Keratinocyte (primary cell): ENCODE data around the gene CLEC9A. TPM values are rescaled to one million over a fixed set of nuclear protein-coding genes. Genes with fewer than 3 reads are reported as not detected.

ENCODE experiments used
- DNase-seq: peaks from one replicate; pipeline ENCODE4 v3.0.0-alpha.2; 2011; ENCODE audit warnings: low read depth, missing footprints, low spot score
- FAIRE-seq: peaks from 2 replicates; lab custom pipeline; 2011; peaks lifted over from hg19 to GRCh38; lab: Jason Lieb, UNC
- H2AFZ ChIP-seq: 2 replicates; pipeline ENCODE4 v1.6.0; 2012; ENCODE audit warnings: low read length, control low read depth, inconsistent platforms; ENCODE audit not compliant: control insufficient read depth
- H3K27ac ChIP-seq: 2 replicates; pipeline ENCODE4 v1.5.1; 2011; ENCODE audit warnings: low read length; ENCODE audit not compliant: control insufficient read depth, insufficient read depth
- H3K27me3 ChIP-seq: 3 replicates; pipeline ENCODE4 v1.6.0; 2011; ENCODE audit warnings: low read length; ENCODE audit not compliant: control insufficient read depth, insufficient read depth; ENCODE audit errors: extremely low read depth
- H3K36me3 ChIP-seq, 2 experiments: 2 replicates in 1 of 2; 3 replicates in 1 of 2; pipeline ENCODE4 v1.5.1; 2011; ENCODE audit warnings: low read length in 2 of 2, mild to moderate bottlenecking in 1 of 2; ENCODE audit not compliant: control insufficient read depth in 2 of 2, insufficient read depth in 2 of 2; ENCODE audit errors: extremely low read depth in 1 of 2
- H3K4me1 ChIP-seq: 3 replicates; pipeline ENCODE4 v1.5.1; 2011; ENCODE audit warnings: low read length; ENCODE audit not compliant: control insufficient read depth, insufficient read depth; ENCODE audit errors: extremely low read depth
- H3K4me2 ChIP-seq: 3 replicates; pipeline ENCODE4 v1.6.0; 2011; ENCODE audit warnings: low read depth, low read length; ENCODE audit not compliant: control insufficient read depth, insufficient read depth; ENCODE audit errors: extremely low read depth
- H3K4me3 ChIP-seq, 3 experiments: fragments of 200-600 bp in 1 of 3; sonication (generic) in 1 of 3; 2 replicates in 2 of 3; 3 replicates in 1 of 3; pipeline ENCODE4 v1.5.1; 2011 to 2016; ENCODE audit warnings: low read length in 3 of 3, mild to moderate bottlenecking in 3 of 3, control low read depth in 2 of 3, inconsistent platforms in 1 of 3, low read depth in 1 of 3, mixed read lengths in 1 of 3, mixed run types in 1 of 3, moderate library complexity in 1 of 3; ENCODE audit not compliant: control insufficient read depth in 2 of 3, insufficient read depth in 2 of 3; ENCODE audit errors: extremely low read depth in 1 of 3
- H3K79me2 ChIP-seq: 2 replicates; pipeline ENCODE4 v1.6.0; 2012; ENCODE audit warnings: low read length; ENCODE audit not compliant: control insufficient read depth, insufficient read depth
- H3K9ac ChIP-seq: 3 replicates; pipeline ENCODE4 v1.6.0; 2011; ENCODE audit warnings: low read length; ENCODE audit not compliant: control insufficient read depth, insufficient read depth; ENCODE audit errors: extremely low read depth
- H3K9me1 ChIP-seq: 3 replicates; pipeline ENCODE4 v1.6.0; 2011; ENCODE audit warnings: low read length; ENCODE audit not compliant: control insufficient read depth, insufficient read depth; ENCODE audit errors: extremely low read depth
- H3K9me3 ChIP-seq: 2 replicates; pipeline ENCODE4 v1.5.1; 2012; ENCODE audit warnings: low read depth, low read length; ENCODE audit not compliant: control insufficient read depth
- H4K20me1 ChIP-seq: 3 replicates; pipeline ENCODE4 v1.6.0; 2011; ENCODE audit warnings: low read length; ENCODE audit not compliant: control insufficient read depth, insufficient read depth; ENCODE audit errors: extremely low read depth
- EZH2 ChIP-seq: IDR thresholded peaks from one replicate; pipeline ENCODE4 v1.6.1; 2012; ENCODE audit warnings: inconsistent platforms, mild to moderate bottlenecking, low read length, moderate library complexity
- dilution Hi-C: fragments of 300-500 bp; cut with MboI; formaldehyde crosslinking; loops from one replicate; pipeline ENCODE4 v1.7.0; 2020; ENCODE audit warnings: low sequenced_read_pairs; ENCODE audit not compliant: extremely low pct_ligation_motif_present
- polyA plus RNA-seq, 5 experiments: library from polyadenylated mRNA; depleted of rRNA in 3 of 5; stranded (reverse) in 3 of 5; stranded (forward) in 1 of 5; unstranded in 1 of 5; fragments of >200 nt; gene quantifications; 1 replicate in 1 of 5; 2 replicates in 3 of 5; 3 replicates in 1 of 5; pipeline versions ENCODE4 v1.2.1 to v1.2.3, GENCODE V29; 2011 to 2012; ENCODE audit warnings: missing spikeins in 2 of 5, low read depth in 1 of 5, low replicate concordance in 1 of 5
- TF ChIP-seq, protein P1 (sequence below), 3 experiments: IDR thresholded peaks in 1 of 3; conservative IDR thresholded peaks in 1 of 3; optimal IDR thresholded peaks in 1 of 3; 2 replicates in 2 of 3; 3 replicates in 1 of 3; pipeline versions ENCODE3 to v1.5.1; 2011; ENCODE audit warnings: low read length in 3 of 3, mild to moderate bottlenecking in 3 of 3, moderate library complexity in 2 of 3, control low read depth in 1 of 3, inconsistent platforms in 1 of 3; ENCODE audit not compliant: insufficient read depth in 2 of 3; ENCODE audit errors: extremely low read depth in 1 of 3

Gene CLEC9A
- polyA plus RNA-seq, 1 donor (not counting 4 experiments of a cell fraction or from before 2014, with no cell fraction given): not detected

DNA sequence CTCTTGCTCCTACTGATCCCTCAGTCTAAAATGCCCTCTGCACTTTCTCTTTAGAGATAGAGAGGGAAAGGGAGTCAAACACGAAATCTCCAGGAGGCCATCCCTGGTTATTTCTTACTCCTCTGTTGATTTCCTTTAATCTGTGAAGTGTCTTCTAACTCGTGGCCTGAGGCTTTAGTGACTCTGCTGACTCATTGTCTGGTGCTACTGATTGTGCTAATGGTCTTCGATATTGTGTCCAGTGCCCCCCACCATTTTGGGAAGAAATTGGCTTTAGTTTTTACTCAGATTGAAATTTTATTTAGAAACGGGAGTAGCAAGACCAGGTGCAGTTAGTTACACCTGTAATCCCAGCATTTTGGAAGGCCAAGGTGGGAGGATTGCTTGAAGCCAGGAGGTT is 839 bp downstream of the CLEC9A start:
- no peak overlapping the region for H2AFZ ChIP-seq
- dilution Hi-C loops: no loop called here
- H4K20me1 ChIP-seq: no peaks in the 10 kb centered on the region
- H3K9ac ChIP-seq: no peak overlapping the region
- H3K27me3 ChIP-seq: no peaks in the 10 kb centered on the region
- no peak overlapping the region for H3K4me3 ChIP-seq
- H3K27ac ChIP-seq: peak overlapping the region; percentile 20
- TF ChIP-seq EZH2: no peak
- TF ChIP-seq, protein P1, sequence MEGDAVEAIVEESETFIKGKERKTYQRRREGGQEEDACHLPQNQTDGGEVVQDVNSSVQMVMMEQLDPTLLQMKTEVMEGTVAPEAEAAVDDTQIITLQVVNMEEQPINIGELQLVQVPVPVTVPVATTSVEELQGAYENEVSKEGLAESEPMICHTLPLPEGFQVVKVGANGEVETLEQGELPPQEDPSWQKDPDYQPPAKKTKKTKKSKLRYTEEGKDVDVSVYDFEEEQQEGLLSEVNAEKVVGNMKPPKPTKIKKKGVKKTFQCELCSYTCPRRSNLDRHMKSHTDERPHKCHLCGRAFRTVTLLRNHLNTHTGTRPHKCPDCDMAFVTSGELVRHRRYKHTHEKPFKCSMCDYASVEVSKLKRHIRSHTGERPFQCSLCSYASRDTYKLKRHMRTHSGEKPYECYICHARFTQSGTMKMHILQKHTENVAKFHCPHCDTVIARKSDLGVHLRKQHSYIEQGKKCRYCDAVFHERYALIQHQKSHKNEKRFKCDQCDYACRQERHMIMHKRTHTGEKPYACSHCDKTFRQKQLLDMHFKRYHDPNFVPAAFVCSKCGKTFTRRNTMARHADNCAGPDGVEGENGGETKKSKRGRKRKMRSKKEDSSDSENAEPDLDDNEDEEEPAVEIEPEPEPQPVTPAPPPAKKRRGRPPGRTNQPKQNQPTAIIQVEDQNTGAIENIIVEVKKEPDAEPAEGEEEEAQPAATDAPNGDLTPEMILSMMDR (optimal IDR thresholded peaks at IDR 0.05 in 1 of 3, IDR thresholded peaks at IDR 0.05 in 1 of 3, conservative IDR thresholded peaks at IDR 0.05 in 1 of 3; ENCODE audit: extremely low read depth in 1 of 3, insufficient read depth in 2 of 3, low read length in 3 of 3): no peak
- H3K36me3 ChIP-seq: no peaks in the 10 kb centered on the region
- DNase-seq: no peak
- no peaks in the 10 kb centered on the region for H3K9me1 ChIP-seq
- H3K4me1 ChIP-seq: peaks cover 11% of the 10 kb centered on the region
- peak overlapping the region; percentile 16 for H3K4me2 ChIP-seq
- no peaks in the 10 kb centered on the region for H3K79me2 ChIP-seq
- no peaks in the 10 kb centered on the region for H3K9me3 ChIP-seq
- peak; percentile 36 for FAIRE-seq

DNA sequence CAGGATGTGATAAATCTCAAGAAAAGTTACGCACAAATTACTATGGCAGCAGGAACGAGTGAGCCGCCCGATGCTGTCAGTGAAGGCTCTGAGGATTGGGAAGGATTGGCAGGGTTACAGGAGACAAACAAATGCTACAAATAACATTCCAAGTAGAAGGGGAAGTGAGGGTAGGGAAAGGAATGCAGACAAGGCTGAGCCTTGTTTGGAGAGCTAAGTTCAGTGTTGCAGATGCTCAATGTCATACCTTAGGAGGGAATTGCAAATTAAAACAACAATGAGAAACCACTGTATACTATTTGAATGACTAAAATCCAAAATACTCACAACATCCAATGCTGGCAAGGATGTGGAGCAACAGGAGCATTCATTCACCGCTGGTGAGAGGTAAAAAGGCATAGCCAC is 1.3 kb downstream of the CLEC9A start:
- Histone ChIP-seq H3K9me3 (no peaks in the 10 kb centered on the region), H3K36me3 (no peaks in the 10 kb centered on the region), H3K27ac (peak overlapping the region; percentile 20), H4K20me1 (no peaks in the 10 kb centered on the region), H3K4me2 (peak overlapping the region; percentile 16), H3K79me2 (no peaks in the 10 kb centered on the region), H3K4me3 (no peak overlapping the region), H3K4me1 (peaks cover 11% of the 10 kb centered on the region), H3K9me1 (no peaks in the 10 kb centered on the region), H3K9ac (no peak overlapping the region), H3K27me3 (no peaks in the 10 kb centered on the region), H2AFZ (no peak overlapping the region)
- dilution Hi-C loops: no loop called here
- TF ChIP-seq, protein P1 (optimal IDR thresholded peaks at IDR 0.05 in 1 of 3, IDR thresholded peaks at IDR 0.05 in 1 of 3, conservative IDR thresholded peaks at IDR 0.05 in 1 of 3; ENCODE audit: extremely low read depth in 1 of 3, insufficient read depth in 2 of 3, low read length in 3 of 3): no peak
- no peak for TF ChIP-seq EZH2
- FAIRE-seq (peak; percentile 81), DNase-seq (peak; percentile 21)
